ENCODE measurements around the gene TMEM54.
A peak's percentile ranks its signal among the peaks of the same experiment; 100 is the strongest.

The TMEM54 gene

GRCh38 chr1:32893198-32894018 lies 7.8 kb downstream of the TMEM54 start:
- peak; percentile 74 for DNase-seq

- peak; percentile 74 for DNase-seq
Measured at GRCh38 chr1:32892368-32893197, 8.6 kb downstream of the TMEM54 start.

GRCh38 chr1:32891630-32892029 lies 9.6 kb downstream of the TMEM54 start:
- no peak for DNase-seq

GRCh38 chr1:32891241-32891570 lies 10.0 kb downstream of the TMEM54 start:
- DNase-seq: no peak

DNA sequence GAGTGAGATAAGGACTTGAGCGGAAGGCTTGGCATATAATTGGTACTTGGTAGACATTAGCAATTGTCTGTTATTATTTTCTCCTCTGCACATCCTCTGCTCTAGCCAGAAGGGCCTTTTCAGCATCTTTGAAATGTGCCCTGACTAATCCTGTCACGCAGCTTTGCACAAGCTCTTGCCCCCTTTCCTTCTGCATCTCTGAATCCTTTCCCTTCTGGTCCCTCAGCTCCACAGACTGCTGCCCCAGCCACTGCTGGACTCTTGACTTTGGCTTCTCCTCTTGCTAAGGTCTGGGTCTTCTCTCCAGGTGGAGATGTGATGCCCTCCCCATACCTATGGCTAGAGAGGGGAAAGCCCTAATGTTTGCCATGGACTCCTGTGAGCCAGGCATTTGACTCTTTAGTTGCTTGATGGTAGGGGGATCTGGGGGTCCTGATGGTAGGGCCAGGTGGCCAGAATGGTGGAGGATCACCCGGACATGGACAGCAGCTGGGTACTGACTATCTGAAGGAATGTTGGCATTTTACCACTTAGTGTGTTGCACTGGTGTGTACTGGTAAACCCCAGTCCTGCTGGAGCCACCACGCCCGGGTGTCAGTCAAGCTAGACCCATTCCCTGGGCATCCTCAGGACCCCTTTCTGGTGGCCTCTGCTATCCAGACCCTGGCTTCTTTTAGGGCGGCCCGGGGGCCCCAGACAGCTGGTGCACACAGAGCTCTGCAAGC lies 10.5 kb downstream of the TMEM54 start:
- no peak for DNase-seq

- no peak for DNase-seq
Measured at GRCh38 chr1:32889731-32890278, 11.4 kb downstream of the TMEM54 start.

GRCh38 chr1:32888677-32889420 lies 12.3 kb downstream of the TMEM54 start:
- DNase-seq: no peak

DNA sequence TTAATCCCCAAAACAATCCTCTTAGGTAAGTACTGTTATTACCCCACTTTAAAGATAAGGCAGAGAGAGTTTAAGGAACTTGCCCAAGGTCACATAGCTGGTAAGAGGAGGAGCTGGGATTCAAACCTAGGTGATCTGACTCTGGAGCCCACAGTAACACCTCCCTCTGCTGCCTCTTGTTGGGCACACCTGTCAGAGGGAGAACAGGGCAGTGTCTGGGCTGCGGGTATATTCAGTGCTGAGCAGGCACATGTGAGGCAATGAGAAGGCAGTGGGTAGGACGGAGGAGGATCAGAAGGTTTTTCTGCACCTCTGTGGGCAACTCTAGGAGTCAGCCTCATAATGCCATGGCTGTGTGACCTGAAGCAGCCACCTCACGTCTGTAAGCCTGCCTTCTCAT lies 13.1 kb downstream of the TMEM54 start:
- no peak for DNase-seq

DNA sequence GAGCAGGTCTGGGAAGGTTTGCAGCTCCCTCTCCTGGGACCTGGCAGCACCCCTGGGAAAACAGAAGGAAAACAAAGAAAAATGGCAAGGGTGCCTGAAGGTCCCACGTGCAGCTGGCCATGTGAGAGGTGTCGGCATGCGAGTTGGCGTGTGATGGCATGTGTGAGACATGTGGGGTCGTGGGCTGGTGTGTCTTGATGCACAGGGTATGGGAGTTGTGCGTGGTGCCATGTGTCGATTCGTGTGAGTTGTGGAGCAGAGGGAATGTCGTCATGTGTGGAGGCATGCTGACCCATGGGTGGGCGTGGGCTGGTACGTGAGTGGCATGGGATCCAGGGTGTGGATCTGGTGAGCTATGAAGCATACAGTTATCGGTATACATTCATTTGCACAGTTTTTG lies 13.6 kb downstream of the TMEM54 start:
- DNase-seq: no peak

DNA sequence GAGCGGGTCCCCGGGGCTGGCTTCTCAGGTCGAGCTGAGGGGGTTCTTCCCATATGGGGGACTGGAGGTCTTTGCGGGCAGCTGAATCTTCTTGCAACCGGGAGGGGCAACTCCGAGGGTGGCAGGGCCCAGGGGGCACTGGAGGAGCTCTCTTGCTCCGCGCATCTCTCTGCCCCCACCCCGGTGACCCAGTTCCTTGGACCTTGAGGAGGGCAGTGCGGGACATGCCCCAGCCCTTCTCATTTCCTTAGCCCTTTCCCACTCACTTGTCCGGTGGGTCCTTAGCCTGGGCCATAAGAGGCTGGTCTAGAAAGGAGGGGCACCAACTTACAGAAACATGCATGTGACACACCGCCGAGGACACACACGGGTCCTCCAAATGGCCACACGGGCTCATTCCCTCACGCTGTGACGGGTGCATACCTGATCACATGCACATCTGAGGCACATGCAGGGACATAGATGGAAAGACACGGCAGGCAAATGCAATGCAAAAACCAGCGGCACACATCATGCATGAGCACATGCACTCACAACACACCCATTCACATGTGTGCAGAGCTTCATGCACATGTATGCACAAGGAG lies 14.3 kb downstream of the TMEM54 start:
- no peak for DNase-seq

GRCh38 chr1:32886004-32886827 lies 15.0 kb downstream of the TMEM54 start, which contains the start of gene HPCA:
HPCA (plus strand) TSS chr1:32886491; CDS start chr1:32888899, 2,408 bp downstream.
- no peak for DNase-seq

- no peak for DNase-seq
Measured at GRCh38 chr1:32885676-32886003, 15.5 kb downstream of the TMEM54 start.

GRCh38 chr1:32884726-32885125 lies 16.5 kb downstream of the TMEM54 start:
- peak; percentile 25 for DNase-seq

GRCh38 chr1:32884032-32884372 lies 17.2 kb downstream of the TMEM54 start:
- no peak for DNase-seq

DNA sequence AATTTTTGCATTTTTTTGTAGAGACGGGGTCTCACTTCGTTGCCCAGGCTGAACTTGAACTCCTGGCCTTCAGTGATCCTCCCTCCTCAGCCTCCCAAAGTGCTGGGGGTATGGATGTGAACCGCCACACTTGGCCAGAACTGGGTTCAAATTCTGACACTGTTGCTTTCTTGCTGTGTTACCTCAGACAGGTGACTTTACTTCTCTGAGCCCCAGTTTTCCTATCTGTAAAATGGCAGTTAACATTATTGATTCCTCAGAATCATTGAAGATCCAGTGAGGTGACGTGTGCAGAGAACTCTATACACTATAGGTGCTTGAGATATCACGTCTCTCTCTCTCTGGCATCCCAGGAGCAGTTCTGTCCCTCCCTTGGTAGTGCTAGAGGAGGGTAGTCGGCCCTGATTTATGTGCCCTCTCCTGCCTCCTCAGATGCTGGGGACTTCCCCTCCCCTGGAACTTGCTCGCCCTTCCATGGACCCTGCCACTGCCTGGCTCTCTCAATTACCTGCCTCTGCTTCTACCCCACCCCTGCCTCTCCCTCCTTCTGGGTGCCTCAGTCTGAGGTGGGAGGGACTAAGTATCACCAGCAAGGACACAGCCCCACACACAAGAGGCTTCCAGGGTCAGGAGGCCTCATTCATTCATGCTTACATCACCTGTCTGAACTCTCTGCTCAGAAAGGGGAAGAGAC lies 17.7 kb downstream of the TMEM54 start:
- DNase-seq: no peak

GRCh38 chr1:32881871-32882850 lies 19.0 kb downstream of the TMEM54 start:
- peak; percentile 90 for DNase-seq

GRCh38 chr1:32881291-32881690 lies 19.9 kb downstream of the TMEM54 start:
- DNase-seq: no peak

DNA sequence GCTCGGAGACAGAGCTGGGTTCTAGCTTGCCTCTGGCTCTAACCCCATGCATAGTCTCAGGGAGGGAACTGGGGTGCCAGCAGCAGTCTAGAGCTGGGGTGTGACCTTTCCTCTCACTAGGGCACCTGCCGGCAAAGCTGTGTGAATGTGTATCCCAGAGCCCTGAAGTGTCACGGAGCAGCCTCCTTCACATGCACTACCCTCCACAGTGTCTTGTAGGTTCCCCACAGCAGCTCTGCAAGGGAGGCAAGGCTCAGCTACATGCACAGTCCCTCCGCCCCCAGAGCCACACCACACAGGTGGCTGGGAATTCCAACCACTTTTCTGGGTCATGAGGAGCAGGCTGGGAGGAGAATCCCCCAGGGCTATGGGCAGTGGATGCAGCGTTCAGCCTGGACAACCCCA lies 22.6 kb downstream of the TMEM54 start:
- DNase-seq: no peak

DNA sequence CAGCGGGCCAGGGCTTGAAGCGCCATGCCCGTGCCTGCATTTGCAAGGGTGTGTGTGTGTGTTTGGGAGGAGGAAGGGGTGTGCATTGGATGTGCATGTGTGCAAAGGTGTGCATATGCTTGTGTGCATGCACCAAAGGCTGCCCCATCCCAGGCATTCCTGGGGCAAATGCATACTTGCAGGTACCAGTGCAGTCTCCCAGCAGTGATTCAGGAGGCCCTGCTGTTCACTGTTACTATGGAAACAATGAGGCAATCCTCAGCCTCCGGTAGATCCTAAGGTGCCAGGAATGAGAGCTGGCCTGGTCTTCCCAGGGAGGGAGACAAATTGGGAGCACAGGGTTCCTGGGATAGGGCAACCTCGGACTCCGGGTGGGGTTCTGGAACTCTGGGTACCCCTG lies 23.0 kb downstream of the TMEM54 start:
- DNase-seq: peak; percentile 45

Data from NCI-H1092 treated with DMSO at 0.1 percent for 48 hours (cell line).